ENCODE data around the gene FHL1.
A peak's percentile ranks its signal among the peaks of the same experiment; 100 is the strongest.
"Not testable (repeated sequence)": the region's sequence is repeated elsewhere in the genome, so short reads cannot be mapped to it uniquely, and the experiment has no call there.

Gene FHL1

DNA sequence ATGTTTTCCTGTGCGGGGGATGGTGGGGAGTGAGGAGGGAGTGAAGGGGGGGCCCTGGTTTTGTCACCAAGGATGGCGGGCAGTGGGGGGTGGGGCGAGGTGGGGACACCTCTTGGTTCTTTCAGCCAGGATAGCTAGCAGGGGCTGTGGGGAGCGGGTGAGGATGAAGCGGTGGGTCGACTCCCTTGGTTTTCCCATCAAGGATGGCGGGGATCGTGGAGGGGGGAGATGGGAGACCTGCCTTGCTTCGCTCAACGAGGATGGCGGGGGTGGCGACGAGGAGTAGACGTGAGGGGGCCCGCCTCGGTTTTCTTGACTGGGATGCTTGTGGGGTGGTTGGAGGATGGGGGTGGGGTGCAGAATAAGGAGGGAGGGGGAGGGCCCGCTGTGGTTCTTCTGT, 643 bp downstream of the FHL1 start:
- DNase-seq: no peak

DNA sequence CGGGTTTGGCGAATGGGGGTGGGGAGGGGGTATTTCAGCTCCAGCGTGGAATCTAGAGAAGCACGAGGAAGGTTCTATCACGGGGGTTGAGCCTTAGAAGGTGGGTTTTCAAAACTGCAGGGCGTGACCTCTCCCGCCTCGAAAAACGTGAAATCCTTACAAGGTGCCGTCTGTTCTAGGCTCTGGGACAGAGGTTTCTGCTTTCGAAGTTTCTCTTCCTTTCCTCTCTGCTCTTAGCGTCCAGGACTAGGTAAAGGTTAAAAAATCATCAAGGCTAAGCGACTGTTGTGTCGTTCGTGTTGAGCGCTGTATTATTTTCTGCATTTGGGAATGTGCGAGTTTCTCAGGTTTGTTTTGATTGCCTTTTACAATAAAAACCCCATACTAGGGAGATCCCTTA, 1.1 kb downstream of the FHL1 start:
- no peak for DNase-seq

DNA sequence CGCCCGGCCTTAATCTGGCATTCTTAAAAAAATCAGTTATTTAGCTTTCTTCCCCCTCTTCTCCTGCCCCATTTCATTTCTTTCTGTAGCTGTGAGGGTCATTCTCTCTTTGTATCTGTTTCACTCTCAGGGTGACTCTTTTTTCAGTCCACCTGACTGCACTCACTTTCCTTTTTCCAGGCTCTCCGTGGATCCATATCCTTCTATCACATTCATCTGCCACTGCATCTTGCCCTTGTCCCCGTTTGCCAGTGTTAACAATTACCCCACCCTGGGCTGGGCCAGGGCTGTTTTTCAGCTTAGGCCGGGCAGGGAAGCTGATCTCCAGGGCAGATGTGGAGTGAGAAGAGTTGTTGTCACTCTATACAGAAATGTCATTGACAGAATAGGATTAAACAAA, 7.7 kb downstream of the FHL1 start:
- DNase-seq: no peak

DNA sequence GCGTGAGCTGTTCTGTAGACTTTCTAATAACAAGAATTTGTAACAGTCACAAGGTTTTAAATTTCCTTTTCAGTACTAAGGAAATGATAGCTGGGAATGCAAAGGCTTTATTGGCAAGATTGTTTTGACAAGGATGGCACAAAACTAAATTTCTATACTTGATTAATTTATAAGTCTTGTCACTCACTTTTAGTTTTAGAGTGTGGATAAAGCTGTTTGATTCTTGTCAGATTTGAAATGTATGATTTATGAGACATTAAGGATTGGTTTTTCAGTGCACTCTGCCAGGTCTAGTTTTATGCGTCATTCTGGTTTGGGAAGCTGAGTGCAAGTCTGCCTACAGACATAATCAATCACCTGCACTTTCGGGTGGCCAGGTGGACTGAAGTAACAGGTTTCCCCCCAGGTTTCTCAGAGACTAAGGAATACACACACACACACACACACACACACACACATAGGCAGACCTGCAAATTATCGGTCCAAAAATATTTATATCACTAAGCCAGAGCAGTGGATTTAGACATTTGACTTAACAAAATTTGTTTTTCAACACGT, 9.3 kb downstream of the FHL1 start:
- no peak for DNase-seq

DNA sequence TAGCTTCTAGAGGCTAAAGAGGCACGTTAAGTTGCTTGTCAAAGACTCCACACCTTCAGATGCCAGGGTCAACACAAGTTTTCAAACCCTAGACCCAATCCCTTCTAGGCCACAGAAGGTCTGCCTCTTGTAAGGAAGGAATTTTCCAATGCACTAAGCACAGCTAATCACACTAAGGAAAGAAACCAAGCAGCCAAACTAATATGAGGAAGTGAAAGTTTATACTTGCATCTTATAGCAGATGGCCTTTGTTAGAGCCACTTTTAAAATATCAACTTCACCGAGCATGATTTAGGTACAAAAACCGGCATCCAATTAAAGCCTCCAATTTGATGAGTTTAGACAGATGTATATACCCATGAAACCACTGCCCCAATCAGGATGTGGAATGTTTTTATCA, 9.9 kb downstream of the FHL1 start:
- no peak for DNase-seq

DNA sequence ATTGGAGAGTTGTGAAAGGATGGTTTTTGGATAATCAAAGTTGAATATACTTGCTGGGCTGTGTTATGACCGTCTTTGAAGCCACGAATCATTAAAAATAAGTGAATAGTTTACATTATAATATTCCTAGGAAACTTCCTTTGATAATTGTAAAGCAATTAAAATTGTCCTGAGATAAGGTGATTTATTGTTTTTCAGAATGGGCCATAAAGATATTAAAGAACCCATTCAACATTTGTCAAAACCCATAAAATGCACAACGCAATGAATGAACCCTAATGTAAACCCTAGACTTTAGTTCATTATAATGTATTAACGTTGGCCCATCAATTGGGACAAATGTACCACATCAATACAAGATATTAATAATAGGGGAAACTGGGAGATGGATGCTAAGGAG, 11.4 kb downstream of the FHL1 start:
- DNase-seq: no peak

DNA sequence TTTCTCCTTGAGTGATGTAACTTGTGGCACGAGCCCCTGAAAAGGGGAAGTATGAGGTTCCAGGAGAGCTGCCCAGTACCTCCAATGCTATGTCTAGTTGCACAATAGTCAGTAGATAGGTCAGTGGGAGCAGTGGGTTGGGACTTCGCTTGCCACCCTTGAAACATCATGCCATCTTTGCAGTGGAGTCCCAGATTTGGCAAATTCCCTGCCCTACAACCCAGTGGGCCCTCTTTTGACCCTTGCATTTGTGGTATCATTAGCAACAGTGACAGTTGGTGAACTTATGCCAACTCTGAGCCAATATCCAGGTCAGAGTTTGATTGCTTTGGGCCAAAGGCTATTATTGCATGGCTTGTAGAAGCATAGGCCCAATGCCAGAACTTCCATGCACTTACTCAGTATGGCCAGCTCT, 12.3 kb downstream of the FHL1 start:
- DNase-seq: no peak

DNA sequence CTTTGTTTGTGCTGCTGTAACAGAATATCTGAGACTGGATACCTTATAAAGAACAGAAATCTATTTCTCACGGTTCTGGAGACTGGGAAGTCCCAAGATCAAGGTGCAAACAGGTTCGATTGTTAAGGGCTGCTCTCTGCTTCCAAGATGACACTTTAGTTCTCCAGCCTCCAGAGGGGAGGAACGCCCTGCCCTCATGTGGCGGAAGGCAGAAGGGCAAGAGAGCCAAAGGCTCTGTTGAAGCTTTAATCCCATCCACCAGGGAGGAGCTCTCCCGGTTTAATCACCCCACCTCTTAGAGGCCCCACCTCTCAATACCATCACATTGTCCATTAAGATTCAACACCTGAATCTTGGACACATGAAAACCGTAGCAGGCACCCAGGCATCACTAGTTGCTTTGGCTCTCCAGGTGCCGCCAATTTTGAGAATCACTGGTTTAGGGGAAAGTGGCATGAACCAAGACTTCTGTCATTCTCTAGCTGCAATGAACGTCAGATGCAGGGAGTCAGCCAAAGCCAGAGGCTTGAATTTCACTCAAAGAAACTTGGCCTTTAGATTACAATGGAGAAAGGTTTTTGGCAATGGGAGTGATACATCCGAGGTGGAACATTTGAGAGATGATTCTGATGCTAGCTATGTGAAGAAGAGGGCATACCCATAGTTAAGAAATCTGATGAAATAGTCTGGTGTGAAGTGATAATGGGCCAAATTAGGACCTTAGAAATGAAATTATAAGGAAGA, 15.7 kb downstream of the FHL1 start:
- peak; percentile 53 to 58 for DNase-seq

DNA sequence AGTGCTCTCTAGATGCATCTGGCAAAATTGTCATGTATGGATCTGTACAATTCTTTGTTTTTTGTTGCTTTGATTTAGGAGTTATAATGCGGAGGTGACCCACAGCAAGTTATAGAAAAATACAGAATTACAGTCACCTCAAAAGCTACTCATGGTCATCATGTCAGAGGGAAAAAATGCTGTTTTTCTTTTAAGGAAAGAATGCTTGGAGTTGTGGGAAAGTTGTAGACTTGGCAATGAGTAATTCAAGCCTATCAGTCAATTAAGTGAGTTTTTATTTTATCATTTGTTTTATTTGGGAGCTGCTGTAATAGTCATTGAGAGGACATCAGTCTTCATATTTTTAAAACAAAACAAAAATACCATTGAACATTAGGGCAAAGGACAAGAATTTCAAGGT, 16.4 kb downstream of the FHL1 start:
- no peak for DNase-seq

DNA sequence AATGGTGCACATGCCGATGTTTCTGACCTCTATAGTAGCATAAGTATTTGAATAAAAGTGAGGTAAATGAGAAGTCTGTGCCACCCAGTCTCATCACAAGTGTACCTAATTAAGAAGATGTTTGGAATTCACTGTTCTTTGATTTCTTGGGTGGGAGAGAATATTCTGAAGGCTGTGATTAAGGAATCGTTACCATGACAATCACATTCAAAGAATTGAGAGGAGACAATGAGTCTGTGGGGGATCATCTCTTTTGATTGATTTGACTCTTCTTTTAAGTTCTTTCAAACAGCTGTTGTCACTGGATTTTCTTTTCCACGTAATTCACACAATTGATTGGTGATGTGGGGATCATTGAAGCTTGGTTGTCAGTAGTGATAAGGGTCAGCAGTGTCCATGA, 18.1 kb downstream of the FHL1 start:
- no peak for DNase-seq

DNA sequence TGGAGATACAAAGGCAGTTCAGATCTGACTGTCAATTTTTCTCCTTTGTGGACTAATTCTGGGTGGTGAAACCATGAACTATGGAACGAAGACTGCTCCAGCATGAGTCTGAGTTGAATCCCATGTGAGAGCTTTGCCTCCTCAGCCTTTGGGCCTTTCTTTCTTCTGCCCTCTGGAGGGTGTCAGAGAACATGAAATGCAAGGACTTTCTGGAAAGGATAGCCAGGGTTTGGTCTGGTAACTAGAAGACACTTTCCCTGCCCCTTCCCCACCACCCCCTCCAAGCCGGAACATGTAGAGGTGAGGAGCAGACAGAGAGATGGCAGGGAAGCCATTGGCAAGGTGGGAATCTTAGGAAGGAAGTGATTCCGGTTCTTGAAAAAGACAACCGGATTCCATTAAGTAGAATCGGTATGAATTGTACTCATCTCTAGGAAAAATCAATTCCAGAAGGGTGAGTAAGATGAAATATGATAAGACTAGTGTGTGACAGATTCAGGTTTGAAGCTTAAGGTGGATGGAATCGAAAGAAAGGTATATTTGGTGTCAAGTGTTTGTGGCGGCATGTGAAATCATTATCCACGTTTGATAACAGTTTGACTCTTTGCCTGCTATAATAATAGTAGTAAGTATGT, 19.0 kb downstream of the FHL1 start:
- no peak for DNase-seq

DNA sequence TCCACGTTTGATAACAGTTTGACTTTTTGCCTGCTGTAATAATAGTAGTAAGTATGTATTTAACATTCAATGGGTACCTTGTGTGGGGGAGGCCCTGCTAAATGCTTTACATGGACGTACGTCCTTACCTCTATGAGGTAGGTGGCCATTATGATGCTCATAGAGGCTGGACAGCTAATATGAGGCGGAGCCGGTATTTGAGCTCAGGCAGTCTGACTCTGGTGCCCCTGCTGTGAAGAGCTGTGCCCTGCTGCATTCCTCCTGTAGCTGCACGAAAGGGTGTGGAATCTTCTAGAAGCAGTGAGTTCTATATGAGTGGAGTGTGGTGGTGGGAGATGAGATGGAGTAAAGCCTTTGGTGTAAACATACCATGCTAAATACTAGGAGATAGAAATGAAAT, 20.7 kb downstream of the FHL1 start:
- not testable (repeated sequence) for DNase-seq

DNA sequence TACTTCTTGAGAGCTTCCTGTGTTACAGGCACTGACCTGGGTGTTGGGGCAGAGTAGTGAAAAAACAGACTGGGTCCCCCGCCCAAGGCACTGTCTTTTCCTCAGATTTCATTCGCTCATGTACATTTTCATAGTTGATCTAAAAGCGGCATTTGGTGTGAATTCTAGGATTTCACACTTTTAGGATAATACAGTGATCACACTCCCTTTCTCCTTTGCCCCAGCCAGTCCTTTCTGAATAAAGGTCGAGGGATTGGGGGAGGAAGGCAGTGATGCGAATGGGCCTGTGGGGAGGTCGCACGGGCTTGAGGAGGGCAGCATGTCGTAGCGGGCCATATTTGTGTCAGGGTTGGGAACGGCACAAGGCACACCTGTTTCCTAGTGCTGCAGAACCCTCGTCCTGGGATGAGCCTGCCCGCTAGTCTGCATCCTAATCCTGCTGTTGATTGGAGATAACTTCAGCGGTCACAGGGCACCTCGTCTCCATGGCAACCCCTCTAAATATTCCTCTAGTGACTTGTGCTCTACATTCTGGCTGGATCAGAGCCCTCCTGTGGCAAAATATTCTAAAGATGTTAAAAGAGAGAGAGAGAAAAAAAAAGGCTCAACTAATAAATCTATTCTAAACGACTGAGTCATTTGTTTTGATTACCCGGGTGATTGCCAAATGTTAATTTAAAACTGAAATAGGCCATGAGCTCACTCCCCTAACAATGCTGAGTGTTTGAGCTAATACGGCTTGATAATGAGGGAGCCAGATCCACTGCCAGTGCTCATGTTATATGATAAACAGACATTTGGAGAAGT, 21.8 kb downstream of the FHL1 start:
- DNase-seq: no peak

DNA sequence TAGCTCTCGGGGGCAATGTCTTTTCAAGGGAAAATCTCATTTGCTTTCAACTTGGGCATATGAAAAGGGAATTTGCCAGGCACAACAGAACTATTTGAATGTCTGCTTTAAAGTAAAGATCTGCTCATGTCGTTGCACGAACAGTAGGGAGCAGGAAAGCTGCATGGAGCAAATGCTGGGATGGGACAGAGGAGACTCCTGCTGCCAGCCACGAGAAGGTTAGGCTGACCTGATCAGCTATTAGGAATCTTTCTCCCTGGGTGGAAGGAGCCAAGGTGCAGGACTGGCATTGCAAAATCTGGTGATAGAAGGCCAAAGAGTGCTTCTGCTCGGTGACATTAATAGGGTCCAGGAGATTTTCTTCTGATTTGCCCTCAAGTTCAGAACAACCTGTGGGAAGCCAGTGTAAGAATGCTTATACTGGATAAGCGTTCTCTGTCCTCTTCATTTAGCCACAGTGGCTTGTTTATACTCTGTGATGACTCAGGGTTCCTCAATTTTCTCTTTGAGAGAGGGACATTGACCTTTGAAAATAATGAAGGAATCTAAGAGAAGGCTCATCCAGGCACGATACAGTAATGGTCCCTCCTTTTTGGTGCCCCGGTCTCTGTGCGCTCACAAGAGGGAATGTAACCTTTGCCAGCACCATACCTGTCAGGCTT, 22.9 kb downstream of the FHL1 start:
- DNase-seq: no peak

DNA sequence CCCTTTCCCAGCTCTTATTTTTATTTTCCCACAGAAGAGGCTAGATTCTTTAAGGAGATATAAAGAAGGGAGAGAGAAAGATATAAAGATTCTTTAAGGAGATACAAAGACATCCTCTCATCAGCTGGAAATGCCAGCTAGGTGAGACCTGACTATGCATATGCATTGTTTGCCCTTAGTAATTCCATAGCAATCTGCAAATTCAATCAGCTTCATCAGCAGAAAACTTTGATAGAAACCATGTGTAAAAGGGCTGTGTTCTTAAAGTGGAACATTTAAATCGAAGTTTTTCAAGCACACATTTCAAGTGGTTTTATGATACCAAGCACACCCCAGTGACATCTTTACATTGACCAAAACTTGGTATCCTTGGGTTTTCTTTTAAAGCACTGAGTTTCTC, 24.1 kb downstream of the FHL1 start:
- DNase-seq: no peak

DNA sequence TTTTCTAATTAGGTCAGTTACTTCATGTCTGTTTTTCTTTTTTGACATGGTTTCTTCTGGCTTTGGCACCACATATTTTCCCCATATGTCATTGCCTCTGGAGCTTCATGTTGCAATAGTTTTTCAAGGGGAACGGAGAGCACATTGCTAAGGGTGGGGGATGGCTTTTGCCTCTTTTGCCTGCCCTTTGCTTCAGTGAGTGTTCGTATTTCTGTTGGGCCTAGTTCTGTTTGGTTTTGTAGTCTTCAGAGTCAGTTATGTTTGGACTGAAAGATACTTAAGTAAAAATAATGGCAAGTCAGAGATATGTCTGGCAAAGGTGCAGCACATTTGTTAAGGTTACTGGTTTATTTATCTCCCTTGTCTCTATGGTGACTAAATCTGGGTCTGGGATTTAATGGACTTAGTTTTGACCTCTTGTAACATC, 29.1 kb downstream of the FHL1 start:
- DNase-seq: no peak

DNA sequence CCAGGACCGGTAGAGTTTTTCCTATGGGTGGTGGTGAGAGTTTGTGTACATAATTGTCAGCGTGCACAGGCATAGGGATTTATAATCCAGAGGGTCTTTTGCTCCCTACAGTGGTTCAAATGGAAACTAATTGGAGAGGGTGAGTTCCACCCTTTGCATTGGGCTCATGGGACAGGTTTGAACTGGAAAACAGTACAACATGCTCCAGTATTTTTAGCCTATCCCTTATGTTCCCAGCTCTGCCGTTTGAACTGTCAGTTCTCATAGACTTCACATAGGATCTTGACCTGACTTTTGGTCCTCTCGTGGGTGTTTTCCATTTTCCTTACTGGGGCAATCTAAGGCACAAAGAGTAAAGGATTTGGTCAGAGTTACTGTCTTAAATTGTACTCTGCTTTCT, 31.8 kb downstream of the FHL1 start:
- no peak for DNase-seq

DNA sequence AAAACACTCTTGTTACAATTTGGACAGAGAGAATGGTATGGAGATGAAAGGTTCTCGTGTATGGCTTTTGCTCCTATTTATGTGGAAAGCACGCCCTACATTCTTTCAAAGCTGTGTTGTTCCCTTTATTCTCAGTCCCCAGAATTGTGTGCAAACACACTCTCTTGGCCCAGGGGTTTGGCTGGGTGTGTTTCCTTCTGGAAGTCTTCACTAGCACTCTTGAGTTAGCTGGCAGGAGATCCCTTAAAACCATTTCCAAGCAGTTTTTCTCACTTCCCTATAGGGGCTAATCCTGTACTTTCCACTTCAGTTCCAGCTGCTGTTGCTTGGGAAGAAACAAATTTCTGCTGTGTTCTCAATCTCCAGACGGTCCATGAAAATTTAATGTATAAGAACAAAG, 35.1 kb downstream of the FHL1 start:
- no peak for DNase-seq

DNA sequence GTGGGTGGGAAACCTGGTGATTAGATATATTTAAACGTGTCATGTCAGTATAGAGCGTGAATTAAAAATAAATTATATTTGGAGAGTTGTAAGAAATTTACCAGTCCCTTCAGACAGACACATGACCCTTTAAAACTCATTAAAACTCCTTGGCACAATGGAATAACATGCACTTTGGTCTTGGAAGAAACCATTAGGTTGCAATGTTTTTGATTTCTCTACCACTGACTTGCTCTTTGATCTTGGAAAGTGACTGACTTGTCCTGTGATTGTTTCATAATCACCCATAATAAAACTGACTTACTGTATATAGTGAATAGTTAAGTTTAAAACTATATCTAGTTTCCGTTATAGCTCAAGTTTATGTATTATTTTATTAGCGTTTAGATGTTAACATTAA, 35.8 kb downstream of the FHL1 start:
- DNase-seq: no peak

DNA sequence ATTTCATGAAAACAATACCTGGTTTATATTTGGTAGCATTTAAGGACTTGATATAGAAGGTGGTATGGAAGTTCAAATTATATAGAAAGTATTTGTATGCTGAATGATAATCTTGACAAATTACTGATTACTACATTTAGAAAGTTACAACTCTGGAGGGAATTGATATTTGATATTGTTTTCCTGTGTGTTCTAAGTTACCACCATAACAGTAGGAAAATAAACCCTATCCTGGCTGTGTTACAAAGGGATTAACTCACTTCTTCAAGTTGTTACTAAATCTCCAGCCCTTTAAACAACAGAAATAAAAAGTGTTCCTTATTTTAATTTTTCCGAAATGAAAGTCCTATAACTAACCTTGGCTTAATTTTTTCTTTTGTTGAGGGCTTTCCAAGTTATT, 36.6 kb downstream of the FHL1 start:
- DNase-seq: no peak

DNA sequence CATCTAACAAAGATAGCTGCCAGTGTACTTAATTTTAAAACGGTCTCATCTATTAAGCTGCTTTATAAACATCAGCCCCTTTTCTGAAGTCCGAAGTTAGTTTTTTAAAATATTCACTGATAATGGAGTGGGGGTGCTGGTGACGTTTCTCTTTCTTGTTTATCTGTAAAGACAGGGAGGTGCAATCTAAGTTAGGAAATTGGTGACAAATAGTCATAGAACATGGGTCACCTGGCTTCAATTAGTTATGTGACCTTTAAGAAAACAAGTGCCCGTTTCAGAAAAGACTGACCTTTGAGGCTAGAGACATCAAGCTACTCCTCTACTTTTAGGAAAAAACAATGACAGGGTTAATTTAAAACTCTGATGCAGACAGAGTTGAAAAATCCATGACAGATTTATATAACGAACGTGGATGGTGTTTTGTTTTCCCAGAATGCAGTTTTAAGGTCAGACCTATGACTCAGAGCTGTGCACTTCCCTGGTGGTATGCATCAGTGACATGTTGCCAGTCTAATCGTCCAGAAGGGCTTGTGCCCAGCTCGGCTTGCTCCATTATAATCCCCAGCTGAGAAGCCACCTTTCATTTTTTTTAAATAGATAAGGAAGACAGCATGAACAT, 38.2 kb downstream of the FHL1 start:
- DNase-seq: no peak

DNA sequence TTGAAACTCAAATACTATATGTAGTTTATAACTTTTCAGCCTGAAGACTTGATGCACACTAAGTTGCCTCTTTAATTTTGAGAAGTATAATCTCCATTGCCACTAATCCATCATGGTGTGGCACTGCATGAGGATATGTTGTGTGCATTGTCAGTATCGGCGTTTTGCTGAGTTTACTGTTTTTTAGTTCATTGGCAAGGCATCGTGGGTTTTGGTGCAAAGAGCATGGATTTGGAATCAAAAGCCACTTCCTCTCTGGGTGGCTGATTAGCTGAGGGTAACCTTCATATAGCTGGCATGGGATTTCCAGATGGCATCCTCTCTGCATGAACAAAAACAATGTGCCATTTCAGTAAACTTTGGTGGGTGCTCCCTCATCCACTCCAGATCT, 38.7 kb downstream of the FHL1 start:
- no peak for DNase-seq

DNA sequence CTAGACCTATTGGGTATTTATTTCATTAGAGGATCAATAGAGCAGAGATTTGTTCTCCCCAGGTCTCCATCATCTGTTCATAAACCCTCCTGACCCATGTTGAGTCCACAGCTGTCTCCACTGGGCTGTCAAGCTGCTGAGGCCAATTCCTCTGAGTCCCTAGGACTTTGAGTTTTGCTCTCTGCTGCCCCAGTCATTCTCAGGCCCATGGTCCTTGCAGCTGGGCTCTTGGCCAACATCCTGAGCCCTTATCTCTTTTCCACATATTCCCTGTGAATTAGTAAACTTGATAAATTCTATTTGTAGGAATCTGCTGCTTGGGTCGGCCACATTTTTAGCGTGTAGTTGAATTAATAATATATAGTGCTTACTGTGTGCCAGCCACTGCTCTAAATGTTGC, 41.9 kb downstream of the FHL1 start:
- no peak for DNase-seq
